NCI-H1694 treated with DMSO at 0.1 percent for 48 hours (cell line): ENCODE data around the gene PTPRF.
A peak's percentile ranks its signal among the peaks of the same experiment; 100 is the strongest.
"Not testable (repeated sequence)": the region's sequence is repeated elsewhere in the genome, so short reads cannot be mapped to it uniquely, and the experiment has no call there.

Experiments
- DNase-seq: peaks from one replicate; lab custom pipeline; 2025; lab: John Stamatoyannopoulos, UW

Gene PTPRF

GRCh38 chr1:43538143-43538487 lies 7.4 kb downstream of the PTPRF start:
- no peak for DNase-seq

DNA sequence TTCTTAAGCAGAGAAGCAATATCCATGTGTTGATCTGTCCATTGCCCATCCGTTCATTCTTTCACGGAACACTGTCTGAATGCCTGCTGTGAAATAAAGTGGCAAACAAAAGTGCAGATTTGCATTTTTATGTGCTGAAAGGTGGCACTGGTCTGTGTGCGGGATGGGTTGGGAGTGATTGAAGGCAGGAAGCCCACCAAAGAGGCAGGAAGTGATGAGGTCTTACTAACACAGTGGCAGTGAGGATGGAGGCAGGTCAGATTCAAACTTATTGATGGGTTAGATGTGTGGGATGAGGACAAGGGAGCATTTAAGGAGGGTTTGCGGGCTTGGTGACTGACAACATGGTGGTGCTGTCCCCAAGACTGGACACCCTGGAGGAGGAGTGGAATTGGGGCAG lies 8.3 kb downstream of the PTPRF start:
- DNase-seq: no peak

- DNase-seq: no peak
Observed at GRCh38 chr1:43539726-43540434, 9.2 kb downstream of the PTPRF start.

- DNase-seq: no peak
Observed at GRCh38 chr1:43540653-43541071, 10.0 kb downstream of the PTPRF start.

DNA sequence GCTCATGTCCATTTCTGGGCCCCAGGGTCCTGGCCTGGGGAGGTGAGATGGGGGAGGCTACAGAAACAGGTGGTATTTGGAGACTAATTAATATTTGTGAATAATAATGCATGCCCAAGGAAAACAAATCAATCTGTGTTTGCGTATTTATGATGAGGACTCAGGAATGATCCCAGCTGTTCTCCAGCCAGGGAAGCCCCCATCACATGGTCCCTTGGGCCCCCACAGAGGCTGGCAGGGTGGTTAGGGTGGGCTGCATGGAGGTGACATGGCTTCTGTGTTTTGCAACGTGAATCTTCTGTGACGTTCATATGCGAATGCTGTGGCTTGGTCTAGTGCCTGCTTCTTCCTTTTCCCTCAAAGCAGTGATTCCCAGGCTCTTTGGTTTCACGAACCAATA lies 10.5 kb downstream of the PTPRF start:
- no peak for DNase-seq

DNA sequence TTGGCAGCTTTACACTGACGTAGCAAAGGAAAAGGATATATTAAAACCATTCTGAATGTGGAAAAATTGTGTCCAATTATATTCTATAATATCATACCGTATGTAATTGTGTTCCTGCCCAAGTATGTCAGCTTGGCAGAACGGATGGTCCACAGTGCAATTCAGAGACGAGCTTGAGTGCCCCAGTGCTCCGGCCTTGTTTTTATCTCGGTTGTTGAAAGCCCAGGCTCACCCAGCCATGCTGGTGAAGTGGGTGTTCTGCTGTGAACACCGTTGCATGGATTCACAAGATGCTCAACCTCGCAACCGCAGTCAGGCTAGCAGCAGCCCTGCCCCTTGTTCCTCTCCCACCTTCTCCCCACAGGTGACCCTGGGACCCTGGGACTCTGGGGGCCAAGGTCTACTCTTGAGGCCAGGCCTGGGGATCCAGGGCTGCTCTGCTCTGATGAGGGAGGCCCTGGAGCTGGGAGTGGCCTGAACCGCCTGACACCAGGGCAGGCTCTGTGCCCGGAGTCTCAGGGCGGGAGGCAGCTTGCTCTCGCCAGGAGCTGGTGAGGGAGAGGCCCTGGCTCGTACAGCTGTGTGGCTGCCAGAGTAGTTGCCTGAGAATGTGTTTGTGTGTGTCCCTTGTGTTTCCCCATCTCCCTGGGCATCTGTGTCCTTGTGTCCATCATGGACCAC lies 11.2 kb downstream of the PTPRF start:
- DNase-seq: peak; percentile 12

- no peak for DNase-seq
Observed at GRCh38 chr1:43542527-43543458, 12.1 kb downstream of the PTPRF start.

DNA sequence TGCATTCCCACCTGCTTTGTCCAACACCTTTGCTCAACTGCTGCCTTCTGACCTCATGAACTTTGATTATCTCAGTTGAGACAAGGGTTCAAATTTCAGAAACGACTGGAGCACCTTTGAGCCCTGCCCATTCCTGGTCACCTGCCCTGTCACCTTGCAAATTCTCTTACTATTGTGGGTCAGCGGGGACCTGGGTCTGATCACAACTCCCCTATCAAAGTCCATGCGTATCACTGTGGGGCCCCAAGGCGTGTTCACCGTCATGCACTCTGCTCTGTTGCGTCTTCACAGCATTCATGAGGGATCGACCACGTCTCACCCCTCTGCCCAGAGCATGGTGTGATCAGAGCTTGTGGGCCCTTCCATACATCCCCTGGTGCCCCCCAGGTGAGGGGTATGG lies 12.9 kb downstream of the PTPRF start:
- no peak for DNase-seq

GRCh38 chr1:43545339-43545694 lies 14.6 kb downstream of the PTPRF start:
- no peak for DNase-seq

GRCh38 chr1:43545695-43546387 lies 15.2 kb downstream of the PTPRF start:
- DNase-seq: no peak

DNA sequence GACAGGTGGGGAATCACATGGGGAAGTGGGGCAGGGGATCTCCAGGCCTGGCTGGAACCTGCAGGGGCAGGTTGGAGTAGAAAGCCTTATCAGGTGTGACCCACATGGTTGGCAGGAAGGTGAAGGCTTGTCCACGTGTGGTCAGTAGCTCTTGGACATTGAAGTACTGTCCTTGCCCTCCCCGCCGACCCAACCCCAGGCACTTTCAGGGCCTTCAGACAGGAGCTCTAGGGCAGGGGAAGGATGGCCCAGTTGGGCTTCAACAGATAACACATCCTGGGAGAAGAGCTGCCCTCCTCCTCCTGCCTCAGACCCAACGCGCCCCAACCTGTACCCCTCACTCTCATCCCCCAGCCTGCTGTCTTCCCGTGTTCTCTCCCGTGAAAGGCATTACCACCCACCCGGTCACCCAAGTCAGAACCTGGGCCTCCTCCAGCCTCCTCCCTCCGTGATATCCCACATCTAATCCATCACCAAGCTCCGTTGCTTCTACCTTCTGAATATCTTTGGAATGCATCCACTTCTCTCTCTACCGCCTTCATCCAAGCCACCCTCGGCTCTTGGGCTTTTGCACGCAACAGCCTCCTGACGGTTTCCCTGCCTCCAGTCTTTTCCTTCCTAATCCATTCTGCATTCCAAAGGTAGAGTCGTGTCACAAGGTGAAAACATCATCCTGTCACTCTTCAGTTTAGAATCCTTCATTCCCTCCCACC lies 15.9 kb downstream of the PTPRF start:
- DNase-seq: no peak

- DNase-seq: no peak
Observed at GRCh38 chr1:43547538-43548072, 16.9 kb downstream of the PTPRF start.

GRCh38 chr1:43548285-43549271 lies 17.9 kb downstream of the PTPRF start:
- no peak for DNase-seq

GRCh38 chr1:43549394-43549793 lies 18.7 kb downstream of the PTPRF start:
- DNase-seq: not testable (repeated sequence)

DNA sequence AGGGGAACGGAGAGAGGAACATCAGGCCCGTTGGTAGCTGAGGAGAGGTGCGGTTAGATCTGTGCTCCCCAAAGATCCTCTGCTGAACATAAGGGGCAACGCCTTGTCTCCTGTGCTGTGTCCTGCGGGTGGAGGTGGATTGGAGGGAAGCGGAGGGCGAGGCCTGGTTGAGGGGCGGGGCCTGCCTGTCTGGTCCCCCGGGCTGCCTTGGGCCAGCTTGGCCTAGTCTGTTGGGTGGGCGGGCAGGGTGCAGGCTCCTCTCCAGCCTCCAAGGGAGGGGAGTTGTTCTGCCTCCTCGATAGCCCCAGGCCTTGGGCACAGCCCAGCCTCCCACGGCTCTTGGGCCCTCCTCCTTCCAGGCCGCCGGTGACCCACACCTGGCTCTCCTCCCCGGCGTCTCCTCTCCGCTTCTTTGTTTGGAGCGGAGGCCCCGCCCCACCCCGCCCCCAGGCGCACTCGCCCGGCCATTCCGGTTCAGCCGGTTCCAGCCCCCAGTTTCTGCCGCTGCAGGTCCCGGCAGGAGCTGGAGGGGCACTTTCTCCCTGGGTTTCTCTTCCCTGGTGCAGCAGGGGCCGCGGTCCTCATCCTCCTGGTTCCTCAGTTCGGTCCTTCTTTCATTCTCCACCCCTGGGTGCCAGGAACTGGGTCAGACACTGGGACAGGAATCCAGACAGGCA lies 19.4 kb downstream of the PTPRF start:
- DNase-seq: no peak

- no peak for DNase-seq
Observed at GRCh38 chr1:43550598-43551246, 20.0 kb downstream of the PTPRF start.

- DNase-seq: no peak
Observed at GRCh38 chr1:43551396-43551888, 20.8 kb downstream of the PTPRF start.

DNA sequence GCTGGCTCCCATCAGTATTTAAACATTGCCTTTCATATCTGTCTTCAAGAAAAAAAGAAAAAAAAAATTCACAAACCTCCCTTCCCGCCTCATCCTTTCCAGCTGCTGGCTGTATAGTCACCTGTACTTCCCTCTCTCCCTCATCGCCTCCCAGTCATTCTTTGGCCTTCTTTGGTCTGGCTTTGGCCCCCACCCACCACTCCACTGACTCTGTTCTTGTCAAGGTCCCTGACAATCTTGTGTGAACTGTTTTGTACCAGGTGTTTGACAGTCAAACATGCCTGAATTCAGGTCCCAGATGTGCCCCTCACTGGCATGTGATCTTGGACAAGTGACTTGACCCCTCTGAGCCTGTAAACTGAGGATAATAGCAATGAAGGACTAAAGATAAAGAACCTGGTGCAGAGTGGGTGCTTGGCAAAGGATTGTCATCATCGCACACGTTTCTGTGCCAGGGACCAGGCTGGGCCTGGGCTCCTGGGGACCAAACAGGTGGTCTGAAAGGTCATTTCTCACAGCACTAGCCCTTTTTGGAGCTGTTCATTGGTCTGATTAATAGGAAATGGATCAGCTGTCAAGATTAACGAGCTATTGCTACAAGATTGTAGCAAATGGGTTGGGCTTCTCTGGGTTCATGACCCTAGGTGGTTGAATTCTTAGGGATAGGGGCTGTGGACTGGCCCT lies 21.5 kb downstream of the PTPRF start:
- DNase-seq: no peak
